ENCODE measurements around the gene RPL36. TPM values are rescaled to one million over a fixed set of nuclear protein-coding genes. Genes with fewer than 3 reads are reported as not detected.
A peak's percentile ranks its signal among the peaks of the same experiment; 100 is the strongest.

RPL36 gene
- total and polyA plus RNA-seq, 9 of the 15 experiments (the other 6 are each of a cell fraction or from before 2014, with no cell fraction given) = 350 to 3,412 (median 1,507) TPM

DNA sequence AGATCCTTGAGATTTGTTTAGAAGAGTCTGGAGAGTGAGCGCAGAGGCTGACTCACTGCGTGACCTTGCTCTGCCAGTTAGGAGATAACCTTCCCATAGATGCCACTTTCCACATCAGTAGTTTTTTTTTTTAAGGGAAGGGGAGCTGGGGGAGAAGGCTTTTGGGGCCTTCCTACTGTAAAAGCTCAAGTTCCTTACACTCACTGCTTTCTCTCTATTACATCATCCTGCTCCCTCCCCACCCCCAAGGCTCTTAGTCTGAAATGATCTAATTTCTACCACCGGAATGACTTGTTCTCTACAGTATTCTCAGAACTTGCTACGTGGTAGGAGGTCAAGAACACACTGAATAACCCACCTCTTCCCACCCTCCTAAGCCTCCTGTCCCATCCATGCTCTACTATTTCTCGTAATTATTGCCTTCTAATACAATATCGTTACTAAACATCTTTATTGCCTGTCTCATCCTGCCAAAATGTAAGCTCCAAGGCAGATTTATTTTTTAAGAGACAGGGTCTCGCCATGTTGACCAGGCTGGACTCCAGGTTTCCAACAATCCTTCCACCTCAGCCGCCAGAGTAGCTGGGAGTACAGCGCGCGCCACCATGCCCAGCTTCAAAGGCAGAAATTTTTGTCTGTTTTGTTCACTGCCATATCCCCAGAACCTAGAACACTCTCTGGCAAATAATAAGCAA, 28.6 kb downstream of the RPL36 start (continued):
- TF ChIP-seq, protein P1, sequence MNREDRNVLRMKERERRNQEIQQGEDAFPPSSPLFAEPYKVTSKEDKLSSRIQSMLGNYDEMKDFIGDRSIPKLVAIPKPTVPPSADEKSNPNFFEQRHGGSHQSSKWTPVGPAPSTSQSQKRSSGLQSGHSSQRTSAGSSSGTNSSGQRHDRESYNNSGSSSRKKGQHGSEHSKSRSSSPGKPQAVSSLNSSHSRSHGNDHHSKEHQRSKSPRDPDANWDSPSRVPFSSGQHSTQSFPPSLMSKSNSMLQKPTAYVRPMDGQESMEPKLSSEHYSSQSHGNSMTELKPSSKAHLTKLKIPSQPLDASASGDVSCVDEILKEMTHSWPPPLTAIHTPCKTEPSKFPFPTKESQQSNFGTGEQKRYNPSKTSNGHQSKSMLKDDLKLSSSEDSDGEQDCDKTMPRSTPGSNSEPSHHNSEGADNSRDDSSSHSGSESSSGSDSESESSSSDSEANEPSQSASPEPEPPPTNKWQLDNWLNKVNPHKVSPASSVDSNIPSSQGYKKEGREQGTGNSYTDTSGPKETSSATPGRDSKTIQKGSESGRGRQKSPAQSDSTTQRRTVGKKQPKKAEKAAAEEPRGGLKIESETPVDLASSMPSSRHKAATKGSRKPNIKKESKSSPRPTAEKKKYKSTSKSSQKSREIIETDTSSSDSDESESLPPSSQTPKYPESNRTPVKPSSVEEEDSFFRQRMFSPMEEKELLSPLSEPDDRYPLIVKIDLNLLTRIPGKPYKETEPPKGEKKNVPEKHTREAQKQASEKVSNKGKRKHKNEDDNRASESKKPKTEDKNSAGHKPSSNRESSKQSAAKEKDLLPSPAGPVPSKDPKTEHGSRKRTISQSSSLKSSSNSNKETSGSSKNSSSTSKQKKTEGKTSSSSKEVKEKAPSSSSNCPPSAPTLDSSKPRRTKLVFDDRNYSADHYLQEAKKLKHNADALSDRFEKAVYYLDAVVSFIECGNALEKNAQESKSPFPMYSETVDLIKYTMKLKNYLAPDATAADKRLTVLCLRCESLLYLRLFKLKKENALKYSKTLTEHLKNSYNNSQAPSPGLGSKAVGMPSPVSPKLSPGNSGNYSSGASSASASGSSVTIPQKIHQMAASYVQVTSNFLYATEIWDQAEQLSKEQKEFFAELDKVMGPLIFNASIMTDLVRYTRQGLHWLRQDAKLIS (CRISPR knock-in tag; IDR thresholded peaks at IDR 0.05) = peak; percentile 79; the same call in 1 of the 2 replicates
- TF ChIP-seq ZNF3 (CRISPR knock-in tag; IDR thresholded peaks at IDR 0.05) (no peak), MYNN (IDR thresholded peaks at IDR 0.05) (peak; percentile 99), MYNN (CRISPR knock-in tag; IDR thresholded peaks at IDR 0.05) (peak; percentile 90), KLF16 (IDR thresholded peaks at IDR 0.05) (no peak), KAT2B (IDR thresholded peaks at IDR 0.05; ENCODE audit: low read depth, low read length) (no peak), TAF1 (IDR thresholded peaks at IDR 0.05; ENCODE audit: control insufficient read depth, extremely low read depth, insufficient read depth, low read length, severe bottlenecking) (peak; percentile 66), SMARCE1 (IDR thresholded peaks at IDR 0.05) (peak; percentile 78; the same call in 1 of the 2 replicates), RBM15 (IDR thresholded peaks at IDR 0.05; ENCODE audit: insufficient read depth, low read length) (no peak), HNRNPL (IDR thresholded peaks at IDR 0.05; ENCODE audit: low read depth, low read length) (no peak), GABPB1 (CRISPR knock-in tag; IDR thresholded peaks at IDR 0.05) (peak; percentile 31; the same call in 1 of the 2 replicates)
- TF ChIP-seq, protein P2, sequence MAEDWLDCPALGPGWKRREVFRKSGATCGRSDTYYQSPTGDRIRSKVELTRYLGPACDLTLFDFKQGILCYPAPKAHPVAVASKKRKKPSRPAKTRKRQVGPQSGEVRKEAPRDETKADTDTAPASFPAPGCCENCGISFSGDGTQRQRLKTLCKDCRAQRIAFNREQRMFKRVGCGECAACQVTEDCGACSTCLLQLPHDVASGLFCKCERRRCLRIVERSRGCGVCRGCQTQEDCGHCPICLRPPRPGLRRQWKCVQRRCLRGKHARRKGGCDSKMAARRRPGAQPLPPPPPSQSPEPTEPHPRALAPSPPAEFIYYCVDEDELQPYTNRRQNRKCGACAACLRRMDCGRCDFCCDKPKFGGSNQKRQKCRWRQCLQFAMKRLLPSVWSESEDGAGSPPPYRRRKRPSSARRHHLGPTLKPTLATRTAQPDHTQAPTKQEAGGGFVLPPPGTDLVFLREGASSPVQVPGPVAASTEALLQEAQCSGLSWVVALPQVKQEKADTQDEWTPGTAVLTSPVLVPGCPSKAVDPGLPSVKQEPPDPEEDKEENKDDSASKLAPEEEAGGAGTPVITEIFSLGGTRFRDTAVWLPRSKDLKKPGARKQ (CRISPR knock-in tag; IDR thresholded peaks at IDR 0.05) = no peak
- TF ChIP-seq, protein P3, sequence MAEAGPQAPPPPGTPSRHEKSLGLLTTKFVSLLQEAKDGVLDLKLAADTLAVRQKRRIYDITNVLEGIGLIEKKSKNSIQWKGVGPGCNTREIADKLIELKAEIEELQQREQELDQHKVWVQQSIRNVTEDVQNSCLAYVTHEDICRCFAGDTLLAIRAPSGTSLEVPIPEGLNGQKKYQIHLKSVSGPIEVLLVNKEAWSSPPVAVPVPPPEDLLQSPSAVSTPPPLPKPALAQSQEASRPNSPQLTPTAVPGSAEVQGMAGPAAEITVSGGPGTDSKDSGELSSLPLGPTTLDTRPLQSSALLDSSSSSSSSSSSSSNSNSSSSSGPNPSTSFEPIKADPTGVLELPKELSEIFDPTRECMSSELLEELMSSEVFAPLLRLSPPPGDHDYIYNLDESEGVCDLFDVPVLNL (CRISPR knock-in tag; IDR thresholded peaks at IDR 0.05; ENCODE audit: low read depth) = no peak
- TF ChIP-seq, protein P4, sequence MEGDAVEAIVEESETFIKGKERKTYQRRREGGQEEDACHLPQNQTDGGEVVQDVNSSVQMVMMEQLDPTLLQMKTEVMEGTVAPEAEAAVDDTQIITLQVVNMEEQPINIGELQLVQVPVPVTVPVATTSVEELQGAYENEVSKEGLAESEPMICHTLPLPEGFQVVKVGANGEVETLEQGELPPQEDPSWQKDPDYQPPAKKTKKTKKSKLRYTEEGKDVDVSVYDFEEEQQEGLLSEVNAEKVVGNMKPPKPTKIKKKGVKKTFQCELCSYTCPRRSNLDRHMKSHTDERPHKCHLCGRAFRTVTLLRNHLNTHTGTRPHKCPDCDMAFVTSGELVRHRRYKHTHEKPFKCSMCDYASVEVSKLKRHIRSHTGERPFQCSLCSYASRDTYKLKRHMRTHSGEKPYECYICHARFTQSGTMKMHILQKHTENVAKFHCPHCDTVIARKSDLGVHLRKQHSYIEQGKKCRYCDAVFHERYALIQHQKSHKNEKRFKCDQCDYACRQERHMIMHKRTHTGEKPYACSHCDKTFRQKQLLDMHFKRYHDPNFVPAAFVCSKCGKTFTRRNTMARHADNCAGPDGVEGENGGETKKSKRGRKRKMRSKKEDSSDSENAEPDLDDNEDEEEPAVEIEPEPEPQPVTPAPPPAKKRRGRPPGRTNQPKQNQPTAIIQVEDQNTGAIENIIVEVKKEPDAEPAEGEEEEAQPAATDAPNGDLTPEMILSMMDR (IDR thresholded peaks at IDR 0.05 in 2 of 3, conservative IDR thresholded peaks at IDR 0.05 in 1 of 3; ENCODE audit: insufficient read depth in 2 of 3, low read depth in 1 of 3, low read length in 3 of 3) = no peak
- TF ChIP-seq, protein P5, sequence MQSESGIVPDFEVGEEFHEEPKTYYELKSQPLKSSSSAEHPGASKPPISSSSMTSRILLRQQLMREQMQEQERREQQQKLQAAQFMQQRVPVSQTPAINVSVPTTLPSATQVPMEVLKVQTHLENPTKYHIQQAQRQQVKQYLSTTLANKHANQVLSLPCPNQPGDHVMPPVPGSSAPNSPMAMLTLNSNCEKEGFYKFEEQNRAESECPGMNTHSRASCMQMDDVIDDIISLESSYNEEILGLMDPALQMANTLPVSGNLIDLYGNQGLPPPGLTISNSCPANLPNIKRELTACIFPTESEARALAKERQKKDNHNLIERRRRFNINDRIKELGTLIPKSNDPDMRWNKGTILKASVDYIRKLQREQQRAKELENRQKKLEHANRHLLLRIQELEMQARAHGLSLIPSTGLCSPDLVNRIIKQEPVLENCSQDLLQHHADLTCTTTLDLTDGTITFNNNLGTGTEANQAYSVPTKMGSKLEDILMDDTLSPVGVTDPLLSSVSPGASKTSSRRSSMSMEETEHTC (IDR thresholded peaks at IDR 0.05) = no peak
- TF ChIP-seq, protein P6, sequence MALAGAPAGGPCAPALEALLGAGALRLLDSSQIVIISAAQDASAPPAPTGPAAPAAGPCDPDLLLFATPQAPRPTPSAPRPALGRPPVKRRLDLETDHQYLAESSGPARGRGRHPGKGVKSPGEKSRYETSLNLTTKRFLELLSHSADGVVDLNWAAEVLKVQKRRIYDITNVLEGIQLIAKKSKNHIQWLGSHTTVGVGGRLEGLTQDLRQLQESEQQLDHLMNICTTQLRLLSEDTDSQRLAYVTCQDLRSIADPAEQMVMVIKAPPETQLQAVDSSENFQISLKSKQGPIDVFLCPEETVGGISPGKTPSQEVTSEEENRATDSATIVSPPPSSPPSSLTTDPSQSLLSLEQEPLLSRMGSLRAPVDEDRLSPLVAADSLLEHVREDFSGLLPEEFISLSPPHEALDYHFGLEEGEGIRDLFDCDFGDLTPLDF (CRISPR knock-in tag; IDR thresholded peaks at IDR 0.05) = no peak

Measured in K562 (cell line).